Right ventricle myocardium superior (tissue), 1 donor: Measurements from ENCODE around the gene SLC12A8. TPM values are rescaled to one million over a fixed set of nuclear protein-coding genes. Genes with fewer than 3 reads are reported as not detected.
A peak's percentile ranks its signal among the peaks of the same experiment; 100 is the strongest.

Source experiments
- ATAC-seq: fragments of 200-7000 bp; cut with Tn5 transposase; one replicate; pipeline ENCODE4 v1.9.1; 2020; ENCODE audit warnings: mild to moderate bottlenecking; ENCODE audit not compliant: poor library complexity
- DNase-seq: peaks from one replicate; pipeline ENCODE4 v3.0.0-alpha.2; 2020
- intact Hi-C: fragments of 100-400 bp; cut with DNase I; formaldehyde crosslinking; loops from one replicate; pipeline ENCODE4 v1.11.2; 2022
- long read RNA-seq: library from polyadenylated mRNA; unstranded; transcript quantifications from one replicate; pipeline ENCODE4 v2.0.0, GENCODE V29; 2021
- total RNA-seq: library from RNA; stranded (reverse); fragmentation: NEBNext Ultra II Directional; extraction: Animal tissue kit (Norgen Biotek cat#: 25700); gene quantifications from one replicate; pipeline ENCODE4 v1.2.1, GENCODE V29; 2021
- donor health status: DM: no; HTN: yes; CAD: no; lungs with severe emphysema.

Gene SLC12A8, protein sequence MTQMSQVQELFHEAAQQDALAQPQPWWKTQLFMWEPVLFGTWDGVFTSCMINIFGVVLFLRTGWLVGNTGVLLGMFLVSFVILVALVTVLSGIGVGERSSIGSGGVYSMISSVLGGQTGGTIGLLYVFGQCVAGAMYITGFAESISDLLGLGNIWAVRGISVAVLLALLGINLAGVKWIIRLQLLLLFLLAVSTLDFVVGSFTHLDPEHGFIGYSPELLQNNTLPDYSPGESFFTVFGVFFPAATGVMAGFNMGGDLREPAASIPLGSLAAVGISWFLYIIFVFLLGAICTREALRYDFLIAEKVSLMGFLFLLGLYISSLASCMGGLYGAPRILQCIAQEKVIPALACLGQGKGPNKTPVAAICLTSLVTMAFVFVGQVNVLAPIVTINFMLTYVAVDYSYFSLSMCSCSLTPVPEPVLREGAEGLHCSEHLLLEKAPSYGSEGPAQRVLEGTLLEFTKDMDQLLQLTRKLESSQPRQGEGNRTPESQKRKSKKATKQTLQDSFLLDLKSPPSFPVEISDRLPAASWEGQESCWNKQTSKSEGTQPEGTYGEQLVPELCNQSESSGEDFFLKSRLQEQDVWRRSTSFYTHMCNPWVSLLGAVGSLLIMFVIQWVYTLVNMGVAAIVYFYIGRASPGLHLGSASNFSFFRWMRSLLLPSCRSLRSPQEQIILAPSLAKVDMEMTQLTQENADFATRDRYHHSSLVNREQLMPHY
- total RNA-seq: 0.30 TPM
- long read RNA-seq: 0 reads

DNA sequence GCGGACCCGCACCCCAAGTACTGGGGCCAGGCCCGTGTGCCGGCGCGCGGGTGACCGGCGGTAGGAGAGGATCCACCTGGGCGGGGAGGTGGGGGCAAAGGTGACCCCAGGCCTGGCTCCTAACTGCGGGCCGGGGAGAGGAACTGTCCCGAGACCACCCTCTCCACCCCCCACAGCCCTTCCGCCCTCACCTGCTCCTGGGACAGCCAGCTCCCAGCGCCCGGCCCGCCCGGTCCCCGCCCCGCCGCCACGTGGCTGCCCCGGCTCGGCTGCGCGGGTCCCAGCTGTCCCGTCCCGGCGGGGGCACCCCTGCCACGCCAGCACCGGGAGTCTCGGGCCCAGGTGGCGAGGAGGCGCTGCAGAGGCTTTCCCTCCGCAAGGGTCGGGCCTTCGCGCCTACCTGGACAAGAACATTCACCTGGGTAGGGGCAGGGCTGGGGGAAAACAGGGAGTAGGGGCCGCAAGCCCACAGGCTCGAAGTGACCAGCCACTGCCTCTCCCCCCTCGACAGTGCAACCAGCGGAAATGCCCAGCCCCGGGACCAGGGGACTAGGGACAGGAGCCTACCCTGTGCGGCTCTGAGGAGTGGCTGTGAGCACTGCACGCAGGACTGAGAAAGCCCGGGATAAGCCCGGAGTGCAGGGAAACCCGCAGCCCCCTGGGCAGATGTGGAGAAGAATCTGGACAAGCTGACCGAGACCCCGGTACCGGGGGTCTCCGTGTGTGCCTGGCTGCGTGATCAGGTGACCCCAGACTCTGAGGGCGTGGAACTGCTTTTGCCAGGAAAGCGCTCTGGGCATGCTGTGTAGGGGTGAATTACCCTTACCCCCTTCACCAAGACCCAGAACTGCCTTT, at the start of gene SLC12A8:
SLC12A8 (minus strand) TSS at position 240 of the 855 bp plus-strand sequence. CDS start 1,399 bp downstream, outside the sequence.
- intact Hi-C loops: no loop called here
- DNase-seq (no peak), ATAC-seq (peak; percentile 71)

- intact Hi-C loops: no loop called here
- ATAC-seq (no peak), DNase-seq (no peak)
These were observed 49.6 kb upstream of the SLC12A8 start for GRCh38 chr3:125262161-125262560.

DNA sequence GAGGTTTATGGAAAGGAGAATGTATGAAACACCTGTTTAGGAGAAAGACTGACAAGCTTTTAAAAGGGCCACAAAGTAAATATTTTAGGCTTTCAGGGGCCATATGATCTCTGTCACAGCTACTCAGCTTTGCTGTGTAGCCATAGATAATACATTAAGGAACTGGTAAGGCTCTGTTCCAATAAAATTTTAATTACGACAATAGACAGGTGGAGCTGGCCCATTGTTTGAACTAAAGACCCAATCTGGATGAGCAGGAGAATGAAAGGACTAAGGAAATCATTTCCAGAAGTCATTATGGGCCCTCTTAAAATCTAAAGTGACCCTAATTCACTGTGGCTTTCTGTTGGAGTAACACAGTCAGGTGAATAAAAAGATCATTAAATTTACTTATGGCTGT, 48.5 kb upstream of the SLC12A8 start:
- DNase-seq: no peak
- ATAC-seq: no peak
- intact Hi-C loops: no loop called here

DNA sequence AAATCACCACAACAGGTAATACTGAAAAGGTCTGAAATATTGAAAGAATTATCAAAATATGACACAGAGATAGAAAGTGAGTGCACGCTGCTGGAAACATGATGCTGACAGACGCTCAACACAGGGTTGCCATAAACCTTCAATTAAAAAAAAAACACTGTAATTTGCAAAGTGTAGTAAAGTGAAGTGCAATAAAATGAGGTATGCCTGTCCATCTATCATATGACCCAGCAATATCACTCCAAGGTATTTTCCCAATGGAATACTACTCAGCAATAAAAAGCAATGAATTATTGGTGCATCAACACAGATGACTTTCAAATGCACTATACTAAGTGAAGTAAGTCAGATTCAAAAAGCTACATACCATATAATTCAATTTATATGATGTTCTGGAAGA, 47.6 kb upstream of the SLC12A8 start:
- ATAC-seq (no peak), DNase-seq (no peak)
- intact Hi-C loops: no loop called here

- ATAC-seq (no peak), DNase-seq (no peak)
- intact Hi-C loops: no loop called here
These were observed 45.0 kb upstream of the SLC12A8 start for GRCh38 chr3:125257536-125257935.

- intact Hi-C loops: no loop called here
- no peak for ATAC-seq
- no peak for DNase-seq
These were observed 44.1 kb upstream of the SLC12A8 start for GRCh38 chr3:125256675-125257074.

- intact Hi-C loops: no loop called here
- DNase-seq: no peak
- ATAC-seq: no peak
These were observed 38.4 kb upstream of the SLC12A8 start for GRCh38 chr3:125250973-125251372.

GRCh38 chr3:125246237-125246636, 33.7 kb upstream of the SLC12A8 start:
- DNase-seq (no peak), ATAC-seq (no peak)
- intact Hi-C loops: no loop called here

- DNase-seq (no peak), ATAC-seq (no peak)
- intact Hi-C loops: no loop called here
These were observed 33.0 kb upstream of the SLC12A8 start for GRCh38 chr3:125245521-125245920.

GRCh38 chr3:125240496-125240895, 27.9 kb upstream of the SLC12A8 start:
- DNase-seq: no peak
- intact Hi-C loops: no loop called here
- no peak for ATAC-seq

DNA sequence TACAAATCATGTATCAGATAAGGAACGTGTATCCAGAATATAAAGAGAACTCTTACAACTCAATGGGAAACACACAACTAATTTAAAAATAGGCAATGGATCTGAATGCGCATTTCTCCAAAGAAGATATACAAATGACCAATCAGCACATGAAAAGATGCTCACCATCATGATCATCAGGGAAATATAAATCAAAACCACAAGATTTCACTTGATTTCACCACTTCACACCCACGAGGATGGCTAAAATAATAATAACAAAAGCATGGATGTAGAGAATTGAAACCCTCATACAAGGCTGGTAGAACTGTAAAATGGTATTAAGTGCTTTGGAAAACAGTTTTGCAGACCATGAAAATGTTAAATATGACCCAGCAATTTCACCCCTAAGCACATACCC, 26.7 kb upstream of the SLC12A8 start:
- ATAC-seq: no peak
- no peak for DNase-seq
- intact Hi-C loops: no loop called here

- intact Hi-C loops: no loop called here
- ATAC-seq (no peak), DNase-seq (no peak)
These were observed 26.2 kb upstream of the SLC12A8 start for GRCh38 chr3:125238759-125239158.

DNA sequence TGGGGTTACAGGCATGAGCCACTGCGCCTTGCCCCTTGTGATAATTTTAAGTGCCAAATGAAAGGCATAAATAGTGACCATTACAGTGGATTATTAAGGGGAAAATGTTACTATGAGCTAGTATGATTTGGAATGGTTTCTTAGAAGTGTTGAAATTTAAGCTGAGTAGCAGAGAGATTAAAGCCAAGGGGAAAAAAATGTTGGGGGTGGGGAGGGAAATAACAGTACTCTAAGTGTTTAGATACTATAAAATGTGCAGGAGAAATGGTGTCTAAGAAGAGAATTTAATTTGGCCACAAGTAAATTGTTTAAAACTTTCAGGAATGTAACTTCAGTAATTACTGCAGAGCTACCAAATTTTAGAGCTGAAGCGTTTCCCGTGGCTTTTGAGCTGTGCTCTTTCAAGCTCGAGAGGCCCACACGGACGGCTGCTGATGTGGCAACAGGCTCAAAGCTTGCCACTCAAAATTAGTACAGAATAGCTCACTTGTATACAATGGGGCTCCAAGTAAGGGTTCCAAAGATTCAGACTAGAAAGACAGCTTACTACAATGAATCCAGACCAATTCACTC, 23.9 kb upstream of the SLC12A8 start:
- intact Hi-C loops: no loop called here
- DNase-seq: no peak
- peak; percentile 34 for ATAC-seq

- no peak for DNase-seq
- ATAC-seq: no peak
- intact Hi-C loops: no loop called here
These were observed 22.3 kb upstream of the SLC12A8 start for GRCh38 chr3:125234831-125235230.

DNA sequence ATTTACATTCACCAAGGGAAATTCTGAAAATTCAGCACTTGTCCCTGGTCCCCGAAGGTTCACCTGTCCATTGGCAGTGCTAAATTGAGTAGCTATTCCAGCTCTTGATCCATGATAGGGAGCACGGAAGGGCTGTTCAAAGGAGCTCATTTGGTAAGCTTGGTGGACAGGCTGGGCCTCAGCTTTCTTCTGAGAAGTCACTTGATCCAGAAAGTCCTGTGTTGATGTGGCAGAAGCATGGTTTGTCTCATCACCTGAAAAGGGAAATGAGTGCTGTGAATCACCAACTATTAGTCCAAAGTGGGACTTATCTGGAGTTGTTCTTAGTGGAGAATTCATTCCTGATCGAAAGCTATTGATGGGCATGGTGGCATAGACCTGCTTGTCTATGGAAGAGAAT, 19.9 kb upstream of the SLC12A8 start:
- intact Hi-C loops: no loop called here
- DNase-seq (no peak), ATAC-seq (no peak)

DNA sequence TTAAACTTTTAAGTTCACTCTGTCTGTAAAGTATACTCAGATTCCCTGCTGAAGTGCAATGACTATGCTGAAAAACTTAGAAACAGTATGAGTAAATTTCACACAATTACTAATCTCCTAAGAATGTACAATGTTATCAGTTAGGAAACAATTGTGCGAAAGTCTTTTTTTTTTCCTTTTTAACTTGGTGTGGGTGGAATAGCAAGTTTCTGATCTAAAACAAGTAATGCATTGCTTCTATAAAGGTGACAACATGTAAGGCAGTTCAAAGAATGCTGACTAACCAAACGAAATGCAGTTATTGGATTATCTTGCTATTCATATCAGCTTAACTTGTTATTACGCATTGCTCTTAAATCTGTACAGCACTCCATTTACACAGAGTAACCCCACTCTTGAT, 19.3 kb upstream of the SLC12A8 start:
- no peak for ATAC-seq
- no peak for DNase-seq
- intact Hi-C loops: no loop called here

- ATAC-seq (no peak), DNase-seq (no peak)
- intact Hi-C loops: no loop called here
These were observed 17.2 kb upstream of the SLC12A8 start for GRCh38 chr3:125229707-125230106.

DNA sequence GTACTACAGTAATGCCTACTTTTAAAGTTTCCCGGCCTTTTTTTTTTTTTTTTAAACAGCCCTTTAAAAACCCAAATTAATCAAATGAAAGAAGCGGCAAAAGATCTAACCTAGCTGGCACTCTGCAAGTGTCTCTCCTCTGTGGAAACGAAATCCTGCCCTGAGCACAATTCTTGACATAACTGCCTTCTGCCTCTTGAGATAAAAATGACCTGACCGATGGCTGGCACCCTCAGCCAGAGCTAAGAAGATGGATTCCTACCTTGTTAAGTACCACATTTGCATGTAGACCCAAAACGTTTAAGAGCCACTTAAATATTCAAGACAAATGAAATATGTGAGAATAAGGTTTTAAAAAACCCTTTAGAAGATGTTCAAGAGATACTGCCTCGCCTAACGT, 16.6 kb upstream of the SLC12A8 start:
- DNase-seq (no peak), ATAC-seq (no peak)
- intact Hi-C loops: no loop called here

GRCh38 chr3:125221831-125222230, 9.3 kb upstream of the SLC12A8 start:
- ATAC-seq (no peak), DNase-seq (no peak)
- intact Hi-C loops: no loop called here
